ENCODE results near the gene UBXN10. TPM values are rescaled to one million over a fixed set of nuclear protein-coding genes. Genes with fewer than 3 reads are reported as not detected.

Gene UBXN10
- total and polyA plus RNA-seq, 12 donors, result 0.16 to 4.0 (median 1.5) TPM

- no peaks in the 10 kb centered on the region for H3K9me3 ChIP-seq
- intact Hi-C loops (cut with DNase I), result no loop called here
- H3K27ac ChIP-seq, result no peak overlapping the region
- H3K4me1 ChIP-seq, result peaks cover 0 to 39% (median 16%) of the 10 kb centered on the region in 9 donors
- DNase-seq (no peak), ATAC-seq (no peak)
- peaks cover 0 to 51% (median 38%) of the 10 kb centered on the region in 7 donors for H3K27me3 ChIP-seq
- no peak overlapping the region for H3K4me3 ChIP-seq
- WGBS, 2 donors, result 40 to 51% methylated on average over 4 of the region's 4 CpGs
- TF ChIP-seq, protein P1, sequence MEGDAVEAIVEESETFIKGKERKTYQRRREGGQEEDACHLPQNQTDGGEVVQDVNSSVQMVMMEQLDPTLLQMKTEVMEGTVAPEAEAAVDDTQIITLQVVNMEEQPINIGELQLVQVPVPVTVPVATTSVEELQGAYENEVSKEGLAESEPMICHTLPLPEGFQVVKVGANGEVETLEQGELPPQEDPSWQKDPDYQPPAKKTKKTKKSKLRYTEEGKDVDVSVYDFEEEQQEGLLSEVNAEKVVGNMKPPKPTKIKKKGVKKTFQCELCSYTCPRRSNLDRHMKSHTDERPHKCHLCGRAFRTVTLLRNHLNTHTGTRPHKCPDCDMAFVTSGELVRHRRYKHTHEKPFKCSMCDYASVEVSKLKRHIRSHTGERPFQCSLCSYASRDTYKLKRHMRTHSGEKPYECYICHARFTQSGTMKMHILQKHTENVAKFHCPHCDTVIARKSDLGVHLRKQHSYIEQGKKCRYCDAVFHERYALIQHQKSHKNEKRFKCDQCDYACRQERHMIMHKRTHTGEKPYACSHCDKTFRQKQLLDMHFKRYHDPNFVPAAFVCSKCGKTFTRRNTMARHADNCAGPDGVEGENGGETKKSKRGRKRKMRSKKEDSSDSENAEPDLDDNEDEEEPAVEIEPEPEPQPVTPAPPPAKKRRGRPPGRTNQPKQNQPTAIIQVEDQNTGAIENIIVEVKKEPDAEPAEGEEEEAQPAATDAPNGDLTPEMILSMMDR (IDR thresholded peaks at IDR 0.05), result no peak
- H3K36me3 ChIP-seq, result no peaks in the 10 kb centered on the region
These were observed 2.0 kb downstream of the UBXN10 start for GRCh38 chr1:20187813-20188454.

GRCh38 chr1:20188455-20188817 lies 2.5 kb downstream of the UBXN10 start:
- ATAC-seq (no peak), DNase-seq (no peak)
- Histone ChIP-seq H3K4me3 (no peak overlapping the region), H3K4me1 (peaks cover 0 to 39% (median 16%) of the 10 kb centered on the region in 9 donors), H3K36me3 (no peaks in the 10 kb centered on the region), H3K9me3 (no peaks in the 10 kb centered on the region), H3K27me3 (peaks cover 0 to 51% (median 38%) of the 10 kb centered on the region in 7 donors), H3K27ac (no peak overlapping the region)
- intact Hi-C loops (cut with DNase I), result no loop called here
- TF ChIP-seq, protein P1 (IDR thresholded peaks at IDR 0.05), result no peak
- 65 to 66% methylated on average over 4 of the region's 4 CpGs for WGBS, 2 donors

GRCh38 chr1:20189664-20190063 lies 3.8 kb downstream of the UBXN10 start:
- WGBS, 2 donors, result 89 to 91% methylated on average over 4 of the region's 4 CpGs
- Histone ChIP-seq H3K4me3 (no peak overlapping the region), H3K27ac (no peak overlapping the region), H3K27me3 (peaks cover 0 to 51% (median 38%) of the 10 kb centered on the region in 7 donors), H3K4me1 (peaks cover 0 to 43% (median 16%) of the 10 kb centered on the region in 9 donors), H3K9me3 (no peaks in the 10 kb centered on the region), H3K36me3 (no peaks in the 10 kb centered on the region)
- TF ChIP-seq, protein P1 (IDR thresholded peaks at IDR 0.05), result no peak
- DNase-seq, result no peak
- intact Hi-C loops (cut with DNase I), result loop anchor here in 3 of 10 donors (5.0 to 10.0 kb wide), 2 partner anchors 215 to 272 kb away; partner anchors contain the start of gene PLA2G2A (in 2 of the 3)
- no peak for ATAC-seq

DNA sequence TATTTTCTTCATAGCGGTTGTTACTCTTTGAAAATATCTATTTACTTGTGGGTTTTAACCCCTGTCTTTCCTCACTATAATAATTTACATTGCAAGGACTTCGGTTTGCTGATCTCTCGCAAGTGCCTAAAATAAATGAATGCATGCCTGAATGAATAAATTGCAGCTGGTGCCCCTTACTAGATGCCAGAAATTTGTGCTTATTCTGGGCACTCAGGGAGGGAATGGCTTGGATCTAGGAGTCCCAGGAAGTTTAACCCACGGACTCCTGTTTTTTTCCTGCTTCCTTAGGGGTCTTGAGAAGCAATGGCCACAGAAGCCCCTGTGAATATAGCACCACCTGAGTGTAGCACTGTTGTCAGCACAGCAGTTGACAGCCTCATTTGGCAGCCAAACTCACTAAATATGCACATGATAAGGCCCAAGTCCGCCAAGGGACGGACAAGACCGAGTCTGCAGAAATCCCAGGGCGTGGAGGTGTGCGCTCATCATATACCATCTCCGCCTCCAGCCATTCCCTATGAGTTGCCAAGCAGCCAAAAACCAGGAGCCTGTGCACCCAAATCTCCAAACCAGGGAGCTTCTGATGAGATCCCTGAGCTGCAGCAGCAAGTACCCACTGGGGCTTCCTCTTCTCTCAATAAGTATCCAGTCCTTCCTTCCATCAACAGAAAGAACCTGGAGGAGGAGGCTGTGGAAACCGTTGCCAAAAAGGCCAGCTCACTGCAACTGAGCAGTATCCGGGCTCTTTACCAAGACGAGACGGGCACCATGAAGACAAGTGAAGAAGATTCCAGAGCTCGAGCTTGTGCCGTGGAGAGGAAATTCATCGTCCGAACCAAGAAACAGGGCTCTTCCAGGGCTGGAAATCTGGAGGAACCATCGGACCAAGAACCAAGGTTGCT lies 4.6 kb downstream of the UBXN10 start:
- H3K27ac ChIP-seq, result no peak overlapping the region
- no peak for DNase-seq
- H3K36me3 ChIP-seq, result no peaks in the 10 kb centered on the region
- no peaks in the 10 kb centered on the region for H3K9me3 ChIP-seq
- no peak for ATAC-seq
- TF ChIP-seq, protein P1 (IDR thresholded peaks at IDR 0.05), result no peak
- H3K4me3 ChIP-seq, result no peak overlapping the region
- intact Hi-C loops (cut with DNase I), result loop anchor here in 3 of 10 donors (5.0 to 10.0 kb wide), 2 partner anchors 216 to 273 kb away; partner anchors contain the start of gene PLA2G2A (in 2 of the 3)
- 86 to 88% methylated on average over 19 of the region's 19 CpGs for WGBS, 2 donors
- peaks cover 0 to 49% (median 38%) of the 10 kb centered on the region in 7 donors for H3K27me3 ChIP-seq
- H3K4me1 ChIP-seq, result peaks cover 0 to 42% (median 16%) of the 10 kb centered on the region in 9 donors

Data from heart right ventricle (tissue), 16 donors.